Fibroblast of the aortic adventitia (primary cell): ENCODE results near the gene EEFSEC. TPM values are rescaled to one million over a fixed set of nuclear protein-coding genes. Genes with fewer than 3 reads are reported as not detected.

ENCODE experiments used
- DNase-seq: peaks from one replicate; pipeline ENCODE4 v3.0.0-alpha.2; 2010; ENCODE audit warnings: low read depth
- H3K4me3 ChIP-seq: 2 replicates; pipeline ENCODE4 v1.5.1; 2011; ENCODE audit warnings: low read depth, mild to moderate bottlenecking, control low read depth, low read length, moderate library complexity
- total RNA-seq: library from RNA; depleted of rRNA; stranded (reverse); fragments of >200 nt; gene quantifications from 2 replicates; pipeline ENCODE4 v1.2.3, GENCODE V29; 2012; ENCODE audit warnings: low replicate concordance
- TF ChIP-seq, protein P1 (sequence below): IDR thresholded peaks from 2 replicates; pipeline ENCODE4 v1.5.1; 2011; ENCODE audit warnings: mild to moderate bottlenecking, low read length, control low read depth, inconsistent platforms; ENCODE audit not compliant: insufficient read depth

Gene EEFSEC
- total RNA-seq, 1 donor: 8.1 TPM

DNA sequence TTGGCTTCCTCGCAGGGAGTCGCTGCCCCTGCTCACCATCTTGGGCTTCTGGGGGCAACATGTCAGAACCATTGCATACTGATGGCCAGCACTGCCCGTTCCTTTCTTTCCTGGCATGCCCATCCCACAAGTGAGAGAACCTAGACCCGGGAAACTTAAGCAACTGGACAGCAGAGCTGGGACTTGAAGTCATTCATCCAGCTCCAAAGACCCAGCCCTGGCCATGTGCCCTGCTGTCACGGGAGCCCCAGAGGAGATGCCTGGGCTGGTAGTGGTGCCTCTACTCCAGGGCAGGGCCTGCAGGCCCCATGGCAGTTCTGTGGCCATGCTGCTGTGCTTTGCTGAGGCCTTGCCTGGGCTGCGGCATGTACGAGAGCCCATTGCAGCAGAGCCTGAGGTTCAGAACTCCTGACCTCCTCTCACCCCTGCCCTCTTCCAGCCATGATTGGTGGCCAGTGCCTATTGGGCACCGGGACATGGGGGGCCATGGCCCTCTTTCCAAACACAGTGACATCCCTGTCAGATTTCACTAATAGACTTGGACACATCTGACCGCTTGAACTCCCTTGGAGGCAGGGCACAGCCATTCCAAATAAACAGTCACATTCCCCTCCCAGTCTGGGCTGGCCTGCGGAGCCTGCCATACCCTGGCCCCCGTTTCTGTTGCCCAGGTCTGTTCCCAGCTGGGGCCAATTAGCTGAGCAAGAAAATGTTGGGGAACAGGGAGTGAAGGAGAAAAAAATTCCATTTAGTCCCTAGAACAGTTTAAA lies 115.9 kb downstream of the EEFSEC start:
- TF ChIP-seq, protein P1, sequence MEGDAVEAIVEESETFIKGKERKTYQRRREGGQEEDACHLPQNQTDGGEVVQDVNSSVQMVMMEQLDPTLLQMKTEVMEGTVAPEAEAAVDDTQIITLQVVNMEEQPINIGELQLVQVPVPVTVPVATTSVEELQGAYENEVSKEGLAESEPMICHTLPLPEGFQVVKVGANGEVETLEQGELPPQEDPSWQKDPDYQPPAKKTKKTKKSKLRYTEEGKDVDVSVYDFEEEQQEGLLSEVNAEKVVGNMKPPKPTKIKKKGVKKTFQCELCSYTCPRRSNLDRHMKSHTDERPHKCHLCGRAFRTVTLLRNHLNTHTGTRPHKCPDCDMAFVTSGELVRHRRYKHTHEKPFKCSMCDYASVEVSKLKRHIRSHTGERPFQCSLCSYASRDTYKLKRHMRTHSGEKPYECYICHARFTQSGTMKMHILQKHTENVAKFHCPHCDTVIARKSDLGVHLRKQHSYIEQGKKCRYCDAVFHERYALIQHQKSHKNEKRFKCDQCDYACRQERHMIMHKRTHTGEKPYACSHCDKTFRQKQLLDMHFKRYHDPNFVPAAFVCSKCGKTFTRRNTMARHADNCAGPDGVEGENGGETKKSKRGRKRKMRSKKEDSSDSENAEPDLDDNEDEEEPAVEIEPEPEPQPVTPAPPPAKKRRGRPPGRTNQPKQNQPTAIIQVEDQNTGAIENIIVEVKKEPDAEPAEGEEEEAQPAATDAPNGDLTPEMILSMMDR: no peak
- H3K4me3 ChIP-seq: no peak overlapping the region
- no peak for DNase-seq

DNA sequence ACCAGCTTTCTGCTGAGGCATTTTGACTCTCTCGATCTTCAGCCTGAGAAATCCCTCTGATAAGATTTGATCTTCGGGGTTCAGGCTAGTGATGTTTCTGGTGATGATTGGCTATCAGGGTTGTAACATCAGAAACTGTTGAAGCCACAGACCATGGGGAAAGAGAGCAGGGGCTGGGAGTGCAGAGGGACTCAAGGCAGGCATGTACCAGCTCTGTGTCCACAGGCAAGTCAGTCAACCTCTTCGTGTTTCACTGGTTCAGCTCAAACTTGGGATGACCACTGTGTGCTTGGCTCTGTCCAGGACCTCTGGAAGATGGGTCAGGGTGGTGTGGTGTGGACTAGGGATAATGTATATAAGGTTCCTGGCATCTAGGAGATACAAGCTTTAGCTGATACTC lies 116.5 kb downstream of the EEFSEC start:
- no peak for DNase-seq
- TF ChIP-seq, protein P1: no peak
- no peak overlapping the region for H3K4me3 ChIP-seq

DNA sequence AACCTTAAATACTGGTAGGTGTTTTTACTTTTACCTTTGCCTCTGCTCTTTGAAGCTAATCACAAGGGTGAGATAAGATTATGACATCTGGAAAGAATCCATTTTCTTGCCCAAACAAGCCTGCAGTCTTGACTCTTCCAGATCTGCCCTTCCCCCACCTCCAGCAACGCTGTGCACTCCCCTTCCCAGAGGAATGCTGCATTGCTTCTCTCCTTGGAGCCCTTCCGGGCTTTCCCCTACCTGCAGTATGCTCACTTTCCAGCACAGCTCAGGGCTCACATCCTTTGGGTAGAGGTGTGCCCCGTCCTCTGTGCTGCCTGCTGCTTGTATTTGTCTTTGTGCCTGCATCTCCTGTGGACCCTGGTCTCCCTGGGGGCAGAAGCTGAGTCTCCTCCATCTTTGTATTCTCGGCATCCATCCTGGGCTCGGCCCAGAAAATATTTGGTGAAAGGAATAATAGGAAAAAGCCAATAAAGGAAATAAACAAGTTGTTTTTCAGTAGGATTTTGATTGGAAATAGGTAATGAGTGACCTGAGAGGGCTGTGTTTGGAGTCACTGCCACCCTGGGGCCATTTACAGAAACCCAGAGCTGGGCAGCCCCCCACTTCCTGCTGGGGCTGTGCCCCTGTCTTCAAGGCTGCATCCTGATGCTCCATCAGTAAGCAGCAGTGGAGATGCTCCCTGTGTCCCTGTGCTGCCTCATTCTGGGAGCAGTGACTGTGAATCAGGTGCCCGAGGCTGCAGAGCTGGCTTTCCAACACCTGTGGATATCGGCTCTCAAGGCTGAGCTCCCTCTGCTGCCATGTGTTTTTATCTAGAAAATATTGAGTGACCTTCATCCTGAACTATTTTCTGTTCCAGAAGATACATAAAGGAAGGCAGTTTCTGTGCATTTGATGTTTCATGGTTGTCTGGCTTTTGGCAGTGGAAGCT lies 117.5 kb downstream of the EEFSEC start:
- no peak overlapping the region for H3K4me3 ChIP-seq
- DNase-seq: no peak
- TF ChIP-seq, protein P1: no peak

DNA sequence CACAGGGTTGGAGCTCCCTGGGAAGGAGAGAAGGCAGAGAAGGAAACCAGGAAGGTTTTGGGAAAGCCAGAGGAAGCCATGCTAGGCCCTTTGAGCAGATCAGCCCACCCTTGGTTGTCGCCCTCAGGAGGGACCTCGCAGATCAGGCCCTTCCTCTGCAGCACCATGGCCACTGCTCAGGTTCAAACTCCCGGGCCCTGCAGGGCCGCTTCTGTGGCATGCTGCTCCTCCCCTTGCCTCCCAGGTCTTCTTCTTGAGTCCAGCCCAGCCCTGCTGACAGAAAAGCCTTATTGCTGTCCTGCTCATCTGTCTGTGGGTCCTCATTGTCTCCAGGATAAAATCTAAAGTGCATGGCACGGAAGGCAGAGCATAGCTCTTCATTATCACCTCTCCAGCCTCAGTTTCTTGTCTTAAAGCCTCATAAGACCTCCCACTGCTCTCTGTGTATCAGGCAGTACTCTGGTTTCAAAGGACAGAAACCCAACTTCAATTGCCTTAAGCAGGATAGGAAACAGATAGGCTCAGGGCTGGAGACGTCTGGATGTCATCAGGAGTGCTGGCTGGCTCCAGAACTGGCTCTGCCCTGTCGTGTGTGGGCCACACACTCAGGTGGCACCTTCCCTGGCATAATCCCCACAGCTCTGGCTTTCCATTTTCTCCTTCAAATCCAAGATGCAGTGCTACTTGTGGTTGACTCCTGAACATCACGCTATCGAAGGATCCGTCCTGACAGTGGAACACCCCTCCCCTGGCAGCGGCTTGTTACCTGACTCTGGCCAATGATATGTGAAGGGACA lies 118.5 kb downstream of the EEFSEC start:
- no peak overlapping the region for H3K4me3 ChIP-seq
- TF ChIP-seq, protein P1: no peak
- no peak for DNase-seq

DNA sequence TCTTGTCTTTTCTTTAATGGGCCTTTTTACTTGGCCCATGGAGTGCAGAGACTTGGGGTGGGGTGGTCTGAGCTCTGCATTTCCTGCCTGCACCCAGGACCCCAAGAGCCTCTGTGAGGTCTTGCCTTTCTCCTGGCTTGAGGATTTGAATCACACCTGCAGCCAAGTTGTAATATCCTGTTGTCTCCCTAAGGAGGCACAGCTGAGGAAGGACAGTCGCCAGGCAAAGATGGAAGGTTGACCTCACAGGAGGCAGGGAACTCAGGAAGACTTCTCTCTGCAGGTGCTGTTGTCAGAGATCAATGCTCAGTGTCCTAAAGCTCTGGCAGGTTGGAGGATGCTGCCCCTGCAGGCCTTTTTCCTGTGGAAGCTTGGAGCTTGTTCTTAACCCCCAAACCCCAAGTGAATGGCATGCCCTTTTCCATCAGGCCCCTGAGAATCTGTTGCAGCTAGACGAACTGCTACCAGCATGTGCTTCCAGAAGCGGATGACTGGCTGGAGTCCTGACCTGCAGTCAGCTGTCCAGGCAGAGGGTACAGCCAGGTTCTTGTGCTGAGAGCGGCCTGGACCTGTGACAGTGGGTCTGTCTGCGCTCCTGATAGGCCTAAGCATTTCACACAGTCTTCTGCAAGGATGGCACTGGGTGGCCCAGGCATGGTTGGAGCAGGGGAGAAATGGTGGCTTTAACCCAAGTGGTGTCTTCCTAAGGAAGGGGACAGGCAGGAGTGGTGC lies 120.0 kb downstream of the EEFSEC start:
- DNase-seq: no peak
- H3K4me3 ChIP-seq: no peak overlapping the region
- TF ChIP-seq, protein P1: no peak
